HepG2 (cell line): ENCODE measurements around the gene CUL4A. TPM values are rescaled to one million over a fixed set of nuclear protein-coding genes. Genes with fewer than 3 reads are reported as not detected.

Experiments used
- CREB1 ChIP-seq, 2 experiments: fragments of 450-650 bp in 1 of 2; IDR thresholded peaks; 2 replicates each; pipeline ENCODE4 v1.6.1; 2016 to 2017; ENCODE audit warnings: control low read depth in 1 of 2, mild to moderate bottlenecking in 1 of 2, missing compliant biosample characterization in 1 of 2, missing genetic modification characterization in 1 of 2
- HOXA7 ChIP-seq: sonication (generic); formaldehyde crosslinking; IDR thresholded peaks from 2 replicates; pipeline ENCODE4 v1.8.1; 2022; ENCODE audit warnings: mild to moderate bottlenecking, missing genetic modification reagents, moderate library complexity
- KDM1A ChIP-seq: IDR thresholded peaks from 2 replicates; pipeline ENCODE4 v1.6.1; 2016; ENCODE audit warnings: missing compliant biosample characterization
- NKX3-1 ChIP-seq: sonication (generic); formaldehyde crosslinking; IDR thresholded peaks from 2 replicates; pipeline ENCODE4 v1.5.0; 2020; ENCODE audit warnings: missing genetic modification reagents
- PAX8 ChIP-seq: sonication (generic); formaldehyde crosslinking; IDR thresholded peaks from 2 replicates; pipeline ENCODE4 v1.8.0; 2022; ENCODE audit warnings: mild to moderate bottlenecking, missing genetic modification reagents, borderline replicate concordance
- PBX2 ChIP-seq: IDR thresholded peaks from 2 replicates; pipeline ENCODE4 v1.6.1; 2016; ENCODE audit warnings: control low read depth
- PHF5A ChIP-seq: IDR thresholded peaks from one replicate; pipeline ENCODE4 v1.6.1; 2018; ENCODE audit warnings: low read depth, missing genetic modification reagents; ENCODE audit not compliant: unreplicated experiment
- POLR2G ChIP-seq: fragments of 200-400 bp; formaldehyde crosslinking; IDR thresholded peaks from 2 replicates; pipeline ENCODE4 v1.6.1; 2018; ENCODE audit warnings: mild to moderate bottlenecking, low read depth, low read length, moderate library complexity
- ZBTB42 ChIP-seq: sonication (generic); formaldehyde crosslinking; IDR thresholded peaks from 2 replicates; pipeline ENCODE4 v1.5.0; 2020; ENCODE audit warnings: mild to moderate bottlenecking, missing genetic modification reagents
- ZFP62 ChIP-seq: sonication (generic); formaldehyde crosslinking; IDR thresholded peaks from 2 replicates; pipeline ENCODE4 v1.4.0; 2020; ENCODE audit warnings: missing genetic modification reagents
- ZNF160 ChIP-seq: sonication (generic); formaldehyde crosslinking; IDR thresholded peaks from 2 replicates; pipeline ENCODE4 v1.8.0; 2022; ENCODE audit warnings: mild to moderate bottlenecking, inconsistent platforms, missing genetic modification reagents
- ZNF225 ChIP-seq: sonication (generic); formaldehyde crosslinking; IDR thresholded peaks from 2 replicates; pipeline ENCODE4 v1.4.0; 2020; ENCODE audit warnings: mild to moderate bottlenecking, missing genetic modification reagents
- ZNF382 ChIP-seq: sonication (generic); formaldehyde crosslinking; IDR thresholded peaks from 2 replicates; pipeline ENCODE4 v1.5.0; 2020; ENCODE audit warnings: missing genetic modification reagents, mild to moderate bottlenecking, borderline replicate concordance
- ZNF513 ChIP-seq: sonication (generic); formaldehyde crosslinking; conservative IDR thresholded peaks from 2 replicates; pipeline ENCODE4 v1.5.0; 2020; ENCODE audit warnings: missing genetic modification reagents
- ZNF777 ChIP-seq: sonication (generic); formaldehyde crosslinking; IDR thresholded peaks from 2 replicates; pipeline ENCODE4 v1.4.0; 2020; ENCODE audit warnings: missing genetic modification reagents
- polyA plus RNA-seq, 8 experiments: library from polyadenylated mRNA; depleted of rRNA in 3 of 8; stranded (reverse) in 7 of 8; unstranded in 1 of 8; fragments of >200 nt; fragmentation: Illumina TruSeq in 4 of 8; extraction: Trizol in 4 of 8; gene quantifications; 2 replicates each; pipeline versions ENCODE4 v1.2.1 to v1.2.3, GENCODE V29; 2011 to 2016; ENCODE audit warnings: low read depth in 4 of 8, missing spikeins in 1 of 8, mixed read lengths in 1 of 8; ENCODE audit not compliant: insufficient read depth in 1 of 8
- total RNA-seq, 5 experiments: library from RNA; depleted of rRNA; stranded (reverse); fragments of >200 nt; fragmentation: Illumina TruSeq; extraction: Trizol; gene quantifications; 2 replicates each; pipeline ENCODE4 v1.2.3, GENCODE V29; 2016; ENCODE audit warnings: low read depth in 1 of 5
- TF ChIP-seq, protein P1 (sequence below): sonication (generic); formaldehyde crosslinking; IDR thresholded peaks from 2 replicates; pipeline ENCODE4 v1.4.0; 2020; ENCODE audit warnings: missing genetic modification reagents, borderline replicate concordance
- TF ChIP-seq, protein P2 (sequence below): IDR thresholded peaks from 2 replicates; pipeline ENCODE4 v1.6.1; 2016; ENCODE audit warnings: missing compliant biosample characterization, missing genetic modification reagents, borderline replicate concordance
- TF ChIP-seq, protein P3 (sequence below): sonication (generic); formaldehyde crosslinking; IDR thresholded peaks from 2 replicates; pipeline ENCODE4 v1.4.0; 2020; ENCODE audit warnings: mild to moderate bottlenecking, low read depth, missing genetic modification reagents

Gene CUL4A
- total and polyA plus RNA-seq, 2 of the 13 experiments (the other 11 are each of a cell fraction or from before 2014, with no cell fraction given), result 51.2 to 75.3 TPM

DNA sequence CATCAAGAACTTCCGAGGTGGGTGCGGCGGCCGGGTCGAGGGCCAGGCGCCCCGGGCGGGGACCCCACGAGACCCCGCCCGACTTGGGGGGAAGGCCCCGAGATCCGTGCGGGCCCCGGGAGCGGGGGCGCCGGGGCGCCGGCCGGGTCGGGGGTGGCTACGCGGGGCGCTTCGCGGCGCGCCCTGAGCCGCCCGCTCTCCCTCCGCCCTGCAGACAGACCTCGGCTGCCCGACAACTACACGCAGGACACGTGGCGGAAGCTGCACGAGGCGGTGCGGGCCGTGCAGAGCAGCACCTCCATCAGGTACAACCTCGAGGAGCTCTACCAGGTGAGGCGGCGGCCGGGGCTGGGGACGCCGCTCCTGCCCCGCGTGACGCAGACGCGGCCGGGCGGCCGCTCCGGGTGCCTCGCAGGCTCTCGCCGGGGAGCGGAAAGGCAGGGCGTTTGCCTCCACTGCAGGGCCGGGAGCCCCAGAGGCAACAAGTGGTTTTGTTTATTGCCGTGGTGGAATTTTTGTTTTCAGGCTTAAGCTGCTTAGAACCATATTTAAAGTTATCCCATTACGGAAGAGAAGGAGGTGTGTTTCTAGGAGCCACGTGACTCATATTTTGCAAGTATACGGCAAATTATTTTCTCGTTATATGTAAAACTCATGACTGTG lies 477 bp downstream of the CUL4A start (continued):
- TF ChIP-seq PBX2 (CRISPR knock-in tag) (no peak), ZNF160 (CRISPR knock-in tag) (0 out of 2 replicates have a peak, but pooled peaks have one; percentile 46), PHF5A (CRISPR knock-in tag) (no peak), ZNF513 (CRISPR knock-in tag) (no peak), NKX3-1 (CRISPR knock-in tag) (peak; percentile 90), PAX8 (CRISPR knock-in tag) (0 out of 2 replicates have a peak, but pooled peaks have one; percentile 12), HOXA7 (no peak), ZNF777 (CRISPR knock-in tag) (no peak; the same call in 1 of the 2 replicates), ZFP62 (no peak), CREB1 (IDR thresholded peaks at IDR 0.05) (no peak), CREB1 (CRISPR knock-in tag; IDR thresholded peaks at IDR 0.05) (no peak), ZNF382 (CRISPR knock-in tag) (no peak), ZBTB42 (CRISPR knock-in tag) (no peak), POLR2G (peak; percentile 11; the same call in 1 of the 2 replicates), ZNF225 (0 out of 2 replicates have a peak, but pooled peaks have one; percentile 58), KDM1A (CRISPR knock-in tag) (0 out of 2 replicates have a peak, but pooled peaks have one; percentile 18)
- TF ChIP-seq, protein P1, sequence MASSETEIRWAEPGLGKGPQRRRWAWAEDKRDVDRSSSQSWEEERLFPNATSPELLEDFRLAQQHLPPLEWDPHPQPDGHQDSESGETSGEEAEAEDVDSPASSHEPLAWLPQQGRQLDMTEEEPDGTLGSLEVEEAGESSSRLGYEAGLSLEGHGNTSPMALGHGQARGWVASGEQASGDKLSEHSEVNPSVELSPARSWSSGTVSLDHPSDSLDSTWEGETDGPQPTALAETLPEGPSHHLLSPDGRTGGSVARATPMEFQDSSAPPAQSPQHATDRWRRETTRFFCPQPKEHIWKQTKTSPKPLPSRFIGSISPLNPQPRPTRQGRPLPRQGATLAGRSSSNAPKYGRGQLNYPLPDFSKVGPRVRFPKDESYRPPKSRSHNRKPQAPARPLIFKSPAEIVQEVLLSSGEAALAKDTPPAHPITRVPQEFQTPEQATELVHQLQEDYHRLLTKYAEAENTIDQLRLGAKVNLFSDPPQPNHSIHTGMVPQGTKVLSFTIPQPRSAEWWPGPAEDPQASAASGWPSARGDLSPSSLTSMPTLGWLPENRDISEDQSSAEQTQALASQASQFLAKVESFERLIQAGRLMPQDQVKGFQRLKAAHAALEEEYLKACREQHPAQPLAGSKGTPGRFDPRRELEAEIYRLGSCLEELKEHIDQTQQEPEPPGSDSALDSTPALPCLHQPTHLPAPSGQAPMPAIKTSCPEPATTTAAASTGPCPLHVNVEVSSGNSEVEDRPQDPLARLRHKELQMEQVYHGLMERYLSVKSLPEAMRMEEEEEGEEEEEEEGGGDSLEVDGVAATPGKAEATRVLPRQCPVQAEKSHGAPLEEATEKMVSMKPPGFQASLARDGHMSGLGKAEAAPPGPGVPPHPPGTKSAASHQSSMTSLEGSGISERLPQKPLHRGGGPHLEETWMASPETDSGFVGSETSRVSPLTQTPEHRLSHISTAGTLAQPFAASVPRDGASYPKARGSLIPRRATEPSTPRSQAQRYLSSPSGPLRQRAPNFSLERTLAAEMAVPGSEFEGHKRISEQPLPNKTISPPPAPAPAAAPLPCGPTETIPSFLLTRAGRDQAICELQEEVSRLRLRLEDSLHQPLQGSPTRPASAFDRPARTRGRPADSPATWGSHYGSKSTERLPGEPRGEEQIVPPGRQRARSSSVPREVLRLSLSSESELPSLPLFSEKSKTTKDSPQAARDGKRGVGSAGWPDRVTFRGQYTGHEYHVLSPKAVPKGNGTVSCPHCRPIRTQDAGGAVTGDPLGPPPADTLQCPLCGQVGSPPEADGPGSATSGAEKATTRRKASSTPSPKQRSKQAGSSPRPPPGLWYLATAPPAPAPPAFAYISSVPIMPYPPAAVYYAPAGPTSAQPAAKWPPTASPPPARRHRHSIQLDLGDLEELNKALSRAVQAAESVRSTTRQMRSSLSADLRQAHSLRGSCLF (CRISPR knock-in tag), result no peak
- TF ChIP-seq, protein P2, sequence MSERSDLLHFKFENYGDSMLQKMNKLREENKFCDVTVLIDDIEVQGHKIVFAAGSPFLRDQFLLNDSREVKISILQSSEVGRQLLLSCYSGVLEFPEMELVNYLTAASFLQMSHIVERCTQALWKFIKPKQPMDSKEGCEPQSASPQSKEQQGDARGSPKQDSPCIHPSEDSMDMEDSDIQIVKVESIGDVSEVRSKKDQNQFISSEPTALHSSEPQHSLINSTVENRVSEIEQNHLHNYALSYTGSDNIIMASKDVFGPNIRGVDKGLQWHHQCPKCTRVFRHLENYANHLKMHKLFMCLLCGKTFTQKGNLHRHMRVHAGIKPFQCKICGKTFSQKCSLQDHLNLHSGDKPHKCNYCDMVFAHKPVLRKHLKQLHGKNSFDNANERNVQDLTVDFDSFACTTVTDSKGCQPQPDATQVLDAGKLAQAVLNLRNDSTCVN (CRISPR knock-in tag), result peak; percentile 63; the same call in 1 of the 2 replicates
- TF ChIP-seq, protein P3, sequence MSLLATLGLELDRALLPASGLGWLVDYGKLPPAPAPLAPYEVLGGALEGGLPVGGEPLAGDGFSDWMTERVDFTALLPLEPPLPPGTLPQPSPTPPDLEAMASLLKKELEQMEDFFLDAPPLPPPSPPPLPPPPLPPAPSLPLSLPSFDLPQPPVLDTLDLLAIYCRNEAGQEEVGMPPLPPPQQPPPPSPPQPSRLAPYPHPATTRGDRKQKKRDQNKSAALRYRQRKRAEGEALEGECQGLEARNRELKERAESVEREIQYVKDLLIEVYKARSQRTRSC (CRISPR knock-in tag), result peak; percentile 73; the same call in 1 of the 2 replicates
